Small intestine (tissue), 7 donors: ENCODE data around the gene APP. TPM values are rescaled to one million over a fixed set of nuclear protein-coding genes. Genes with fewer than 3 reads are reported as not detected.

ENCODE experiments used
- DNase-seq, 2 donors: peaks; one replicate each; pipeline versions ENCODE4 v3.0.0 to v3.0.0-alpha.2; 2013
- FAIRE-seq: peaks from 2 replicates; lab custom pipeline; 2012; peaks lifted over from hg19 to GRCh38; lab: Jason Lieb, UNC
- H3K27ac ChIP-seq, 3 donors: one replicate each; pipeline ENCODE4 v1.5.1; 2013; ENCODE audit warnings: low read length in 2 of 3, mild to moderate bottlenecking in 2 of 3, control low read depth in 1 of 3, inconsistent platforms in 1 of 3, low read depth in 1 of 3, moderate library complexity in 1 of 3
- H3K27me3 ChIP-seq, 3 donors: one replicate each; pipeline ENCODE4 v1.6.1; 2013; ENCODE audit warnings: low read length in 3 of 3, inconsistent platforms in 1 of 3; ENCODE audit not compliant: control insufficient read depth in 3 of 3, insufficient read depth in 3 of 3
- H3K36me3 ChIP-seq, 3 donors: one replicate each; pipeline ENCODE4 v1.6.1; 2013; ENCODE audit warnings: low read length in 3 of 3, inconsistent platforms in 1 of 3, low read depth in 1 of 3, mild to moderate bottlenecking in 1 of 3, moderate library complexity in 1 of 3; ENCODE audit not compliant: control insufficient read depth in 3 of 3, insufficient read depth in 2 of 3
- H3K4me1 ChIP-seq, 3 donors: one replicate each; pipeline ENCODE4 v1.6.1; 2013; ENCODE audit warnings: low read length in 2 of 3, inconsistent platforms in 1 of 3, low read depth in 1 of 3, mild to moderate bottlenecking in 1 of 3, moderate library complexity in 1 of 3; ENCODE audit not compliant: control insufficient read depth in 3 of 3, insufficient read depth in 2 of 3
- H3K4me3 ChIP-seq, 3 donors: one replicate each; pipeline ENCODE4 v1.5.1; 2013; ENCODE audit warnings: low read length in 3 of 3, control low read depth in 1 of 3, inconsistent platforms in 1 of 3, low read depth in 1 of 3, mild to moderate bottlenecking in 1 of 3, moderate library complexity in 1 of 3
- H3K9me3 ChIP-seq, 2 donors: one replicate each; pipeline ENCODE4 v1.6.1; 2013; ENCODE audit warnings: low read depth in 1 of 2, low read length in 1 of 2; ENCODE audit not compliant: control insufficient read depth in 2 of 2, insufficient read depth in 1 of 2
- WGBS, 3 donors: extraction: QIAGEN DNeasy Blood & Tissue Kit; methylation state at CpG; one replicate each; pipeline ENCODE4 v1.1.7; 2013; 5-methylcytosine and 5-hydroxymethylcytosine counted together
- polyA plus RNA-seq, 4 donors: library from polyadenylated mRNA; stranded (reverse) in 3 of 4; unstranded in 1 of 4; fragments of 200-250 nt in 3 of 4; fragments of 120-200 nt in 1 of 4; gene quantifications; one replicate each; pipeline versions ENCODE4 v1.2.1 to v1.2.3, GENCODE V29; 2013
- donor health status: healthy with polysubstance abuse.
- donor health status: control.
- donor health status: control.
- donor health status: Bipolar disorder and iron deficiency.
- donor health status: healthy.

APP gene
- polyA plus RNA-seq, 4 donors: 28.6 to 319 (median 124) TPM

DNA sequence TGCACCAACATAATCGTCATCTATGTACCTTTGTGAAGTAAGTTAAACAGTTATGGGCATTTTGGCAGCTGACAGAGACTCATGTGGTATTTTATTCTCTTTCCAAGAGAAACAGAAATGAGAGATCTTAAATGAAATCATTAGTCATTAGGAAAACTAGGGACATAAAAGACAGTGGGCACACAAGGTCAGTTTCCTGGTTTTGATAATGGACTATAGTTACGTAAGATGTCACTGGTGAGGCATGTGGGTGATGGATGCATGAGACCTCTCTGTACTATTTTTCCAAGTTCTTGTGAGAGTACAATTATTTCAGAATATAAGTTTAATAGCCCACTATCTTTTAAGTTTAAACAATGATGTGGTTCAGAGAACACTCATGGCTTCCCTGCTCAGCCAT is 216.9 kb downstream of the APP start:
- peaks cover 0 to 4% (median 1%) of the 10 kb centered on the region in 3 donors for H3K36me3 ChIP-seq
- FAIRE-seq (no peak), DNase-seq (no peak)
- peaks cover 0 to 10% (median 0%) of the 10 kb centered on the region in 3 donors for H3K4me1 ChIP-seq
- no peaks in the 10 kb centered on the region for H3K9me3 ChIP-seq
- H3K27me3 ChIP-seq: no peaks in the 10 kb centered on the region
- 87 to 91% (median 91%) methylated on average over 2 of the region's 2 CpGs for WGBS, 3 donors
- H3K4me3 ChIP-seq: no peak overlapping the region
- no peak overlapping the region for H3K27ac ChIP-seq

DNA sequence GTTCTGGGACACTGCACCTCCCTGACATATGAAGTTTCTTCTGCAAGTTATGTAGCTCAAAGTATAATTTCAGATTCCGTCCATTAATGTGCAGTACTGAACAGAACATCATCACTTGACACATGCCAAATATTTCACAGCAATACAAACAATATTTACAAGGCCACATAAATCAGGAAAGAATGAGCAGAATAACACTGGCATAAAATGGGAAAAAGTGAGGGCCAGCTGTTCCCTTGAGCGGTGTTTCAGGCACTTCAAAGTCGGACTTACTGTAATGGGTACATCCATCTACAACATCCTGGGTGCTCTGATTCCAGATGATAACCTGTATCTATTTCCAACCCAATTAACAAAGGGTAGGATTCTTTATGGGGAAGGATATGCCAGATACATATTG is 217.4 kb downstream of the APP start:
- Histone ChIP-seq H3K4me1 (peaks cover 0 to 10% (median 0%) of the 10 kb centered on the region in 3 donors), H3K9me3 (no peaks in the 10 kb centered on the region), H3K27me3 (no peaks in the 10 kb centered on the region), H3K4me3 (no peak overlapping the region), H3K36me3 (peaks cover 0 to 4% (median 1%) of the 10 kb centered on the region in 3 donors), H3K27ac (no peak overlapping the region)
- DNase-seq: no peak
- no peak for FAIRE-seq
- WGBS, 3 donors: 92 to 93% (median 92%) methylated on average over 3 of the region's 3 CpGs

DNA sequence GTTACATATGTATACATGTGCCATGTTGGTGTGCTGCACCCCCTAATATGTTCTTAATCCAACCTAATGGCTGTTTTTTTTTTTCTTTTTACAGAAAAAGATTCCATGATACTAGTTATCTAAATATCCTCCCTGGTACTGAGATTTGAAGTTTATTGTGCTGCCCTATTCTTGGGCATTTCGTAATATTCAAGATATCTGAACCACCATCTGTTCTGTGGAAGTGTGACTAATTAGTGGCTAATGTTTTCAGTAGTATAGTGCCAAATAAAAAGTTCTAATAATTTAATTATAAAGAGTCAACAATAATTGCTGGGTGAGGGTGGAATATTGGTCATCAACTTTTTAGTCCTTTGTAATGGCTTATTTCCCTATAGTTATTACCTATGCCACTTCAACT is 218.3 kb downstream of the APP start:
- Histone ChIP-seq H3K4me1 (peaks cover 0 to 10% (median 0%) of the 10 kb centered on the region in 3 donors), H3K4me3 (no peak overlapping the region), H3K36me3 (peaks cover 0 to 4% (median 1%) of the 10 kb centered on the region in 3 donors), H3K27ac (no peak overlapping the region), H3K9me3 (no peaks in the 10 kb centered on the region), H3K27me3 (no peaks in the 10 kb centered on the region)
- FAIRE-seq (no peak), DNase-seq (no peak)
- 32 to 69% (median 54%) methylated on average over 1 of the region's 1 CpG for WGBS, 3 donors

DNA sequence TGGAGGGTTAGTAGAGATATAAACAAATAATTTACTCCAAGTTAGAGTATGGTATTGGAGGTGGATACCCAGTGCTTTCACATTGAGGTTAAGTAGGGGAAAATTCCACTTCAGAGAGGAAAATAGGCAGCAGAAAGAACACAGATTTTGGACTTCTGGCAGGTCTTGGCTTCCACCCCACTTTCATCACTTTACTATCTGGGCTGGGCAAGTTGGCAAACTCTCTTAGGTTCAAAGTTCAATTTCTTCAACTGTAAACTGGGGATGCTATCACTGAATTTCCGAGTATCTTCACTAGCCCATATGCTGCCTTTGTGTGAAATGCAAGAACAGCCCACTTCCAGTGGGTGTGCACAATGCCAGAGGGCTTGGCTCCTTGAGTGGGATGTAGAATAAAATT is 220.9 kb downstream of the APP start:
- no peak overlapping the region for H3K4me3 ChIP-seq
- WGBS, 3 donors: 0 to 3% (median 0%) methylated on average over 1 of the region's 1 CpG
- H3K27ac ChIP-seq: peak overlapping the region in 1 of 3 donors; percentile 17
- DNase-seq: peak; percentile 13 to 70
- H3K4me1 ChIP-seq: peaks cover 0 to 10% (median 0%) of the 10 kb centered on the region in 3 donors
- H3K27me3 ChIP-seq: no peaks in the 10 kb centered on the region
- FAIRE-seq: no peak
- H3K9me3 ChIP-seq: peaks cover 0 to 4% of the 10 kb centered on the region in 2 donors
- H3K36me3 ChIP-seq: peaks cover 0 to 4% (median 0%) of the 10 kb centered on the region in 3 donors

DNA sequence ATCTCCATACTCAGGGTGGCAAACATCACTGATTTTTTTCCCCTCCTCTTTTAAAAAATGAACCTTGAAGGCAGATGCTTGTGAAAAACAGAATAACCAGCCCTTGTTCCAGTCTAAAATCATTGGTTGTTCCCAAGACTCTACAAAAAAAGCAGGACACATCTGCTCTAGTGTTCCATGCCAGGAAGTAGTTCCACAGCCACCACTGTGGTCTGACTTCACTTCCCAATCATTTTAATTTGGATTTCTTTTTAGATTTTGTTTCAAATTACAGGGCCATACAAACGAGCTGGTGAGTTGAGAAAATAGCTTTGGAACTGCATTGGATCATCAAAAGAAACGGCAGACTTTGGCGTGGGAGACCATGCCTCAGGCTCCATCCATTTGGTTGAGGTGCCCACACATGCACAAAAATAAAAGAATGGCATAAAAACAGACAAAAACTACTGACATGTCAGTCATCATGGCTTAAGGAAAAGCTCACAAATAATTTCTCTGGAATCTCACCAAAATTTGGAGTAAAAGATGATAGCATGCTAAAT is 225.8 kb downstream of the APP start:
- Histone ChIP-seq H3K4me1 (peaks cover 0 to 5% (median 0%) of the 10 kb centered on the region in 3 donors), H3K27me3 (no peaks in the 10 kb centered on the region), H3K4me3 (no peak overlapping the region), H3K36me3 (peaks cover 0 to 4% (median 0%) of the 10 kb centered on the region in 3 donors), H3K9me3 (peaks cover 0 to 4% of the 10 kb centered on the region in 2 donors), H3K27ac (no peak overlapping the region)
- no peak for DNase-seq
- WGBS, 3 donors: 73 to 81% (median 78%) methylated on average over 3 of the region's 3 CpGs
- FAIRE-seq: no peak

DNA sequence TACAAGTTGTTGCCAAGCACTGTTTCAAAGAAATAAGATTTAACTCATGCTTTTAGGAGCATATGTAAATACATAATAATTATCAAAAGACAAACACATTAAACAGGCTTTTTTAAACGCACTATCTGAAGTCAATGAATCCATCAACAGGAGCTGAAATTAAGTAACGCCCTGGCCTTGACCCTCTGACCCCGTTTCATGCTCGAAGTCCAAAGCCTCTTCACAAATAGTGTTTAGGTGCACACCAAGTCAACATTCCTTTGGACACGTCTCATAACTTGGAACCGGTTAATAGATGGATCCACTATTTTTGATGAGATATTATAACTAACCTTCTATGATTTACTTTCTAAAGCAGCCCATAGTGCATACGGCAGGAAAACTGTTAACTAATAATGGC is 226.5 kb downstream of the APP start:
- Histone ChIP-seq H3K9me3 (peaks cover 0 to 4% of the 10 kb centered on the region in 2 donors), H3K27me3 (no peaks in the 10 kb centered on the region), H3K4me1 (no peaks in the 10 kb centered on the region), H3K36me3 (peaks cover 0 to 4% (median 0%) of the 10 kb centered on the region in 3 donors), H3K27ac (no peak overlapping the region), H3K4me3 (no peak overlapping the region)
- no peak for FAIRE-seq
- WGBS, 3 donors: 30 to 69% (median 54%) methylated on average over 7 of the region's 7 CpGs
- DNase-seq: peak in 1 of 2 donors; percentile 32

DNA sequence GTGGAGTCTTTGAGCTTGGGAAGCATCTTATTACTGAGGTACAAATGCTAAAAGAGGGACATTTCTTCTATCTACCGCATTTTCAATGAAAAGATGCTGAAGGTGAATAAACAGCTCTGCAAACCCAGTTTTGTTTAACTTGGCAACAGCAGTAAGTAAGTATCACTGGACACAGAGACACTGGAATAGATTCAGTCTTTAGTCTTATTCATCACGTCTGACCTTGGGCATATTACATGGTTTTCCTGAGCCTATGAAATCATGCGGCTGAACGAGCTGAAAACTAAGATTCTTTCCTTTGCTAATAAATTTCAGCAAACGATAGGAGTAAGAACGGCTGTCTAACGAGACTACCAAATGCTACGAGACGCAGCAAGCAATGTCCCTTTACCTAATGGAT is 228.4 kb downstream of the APP start:
- Histone ChIP-seq H3K27ac (no peak overlapping the region), H3K4me1 (peaks cover 0 to 3% (median 0%) of the 10 kb centered on the region in 3 donors), H3K9me3 (peaks cover 0 to 4% of the 10 kb centered on the region in 2 donors), H3K36me3 (peaks cover 0 to 4% (median 0%) of the 10 kb centered on the region in 3 donors), H3K4me3 (no peak overlapping the region), H3K27me3 (no peaks in the 10 kb centered on the region)
- 90 to 94% (median 90%) methylated on average over 9 of the region's 9 CpGs for WGBS, 3 donors
- DNase-seq: no peak
- FAIRE-seq: no peak

DNA sequence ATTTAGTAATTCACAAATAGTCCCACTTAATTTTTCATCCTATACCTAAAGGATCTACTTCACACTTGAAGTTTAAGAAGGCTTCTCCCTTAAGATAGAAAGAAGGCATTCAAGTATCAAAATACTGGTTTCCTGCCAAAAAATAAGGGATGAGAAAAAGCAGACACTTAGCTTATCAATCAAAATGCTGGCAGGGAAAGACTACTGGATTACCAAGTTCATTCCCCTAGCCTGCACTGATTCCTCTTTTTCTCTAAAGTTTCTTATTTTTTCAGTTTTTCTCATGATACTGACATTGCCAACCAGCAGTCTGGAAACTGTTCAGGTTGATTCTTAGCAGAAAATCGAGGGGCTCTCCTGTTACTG is 231.2 kb downstream of the APP start:
- DNase-seq (no peak), FAIRE-seq (no peak)
- peaks cover 0 to 3% (median 0%) of the 10 kb centered on the region in 3 donors for H3K4me1 ChIP-seq

More for the DNA sequence above, 231.2 kb downstream of the APP start:
- 14 to 32% (median 19%) methylated on average over 1 of the region's 1 CpG for WGBS, 3 donors
- Histone ChIP-seq H3K27ac (no peak overlapping the region), H3K27me3 (no peaks in the 10 kb centered on the region), H3K4me3 (peak overlapping the region in 1 of 3 donors; percentile 7), H3K36me3 (no peaks in the 10 kb centered on the region), H3K9me3 (no peaks in the 10 kb centered on the region)
